ENCODE results near the gene ABHD16B.

DNA sequence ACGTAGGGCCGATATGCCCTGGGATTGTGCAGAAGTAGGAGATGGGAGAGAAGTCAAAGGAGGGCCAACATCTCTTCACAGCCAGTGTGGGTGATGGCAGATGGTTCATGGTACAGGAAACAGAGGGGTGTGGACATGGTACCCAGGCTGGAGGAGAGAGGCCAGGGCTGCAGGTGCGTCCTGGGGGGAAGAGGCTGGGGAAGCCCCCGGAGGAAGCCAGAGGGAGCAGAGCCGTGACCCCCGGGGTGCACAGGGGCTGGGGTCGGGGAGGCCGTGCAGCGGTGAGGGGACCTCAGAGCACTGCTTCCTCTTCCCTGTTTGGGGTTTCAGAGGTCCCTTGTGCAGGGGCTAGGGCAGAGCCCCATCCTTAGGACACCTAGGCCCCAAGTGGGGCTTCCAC lies 19.0 kb upstream of the ABHD16B start:
- TF ChIP-seq CTCF (IDR thresholded peaks at IDR 0.05) (no peak), POLR2A (IDR thresholded peaks at IDR 0.05) (no peak)
